Gastrocnemius medialis (tissue), 4 donors: ENCODE measurements around the gene DNTTIP2.

Experiments
- CTCF ChIP-seq, 5 experiments: fragments of 450-650 bp in 3 of 5; fragments of 200-600 bp in 2 of 5; sonication (generic) in 2 of 5; IDR thresholded peaks in 4 of 5; conservative IDR thresholded peaks in 1 of 5; 1 replicate in 4 of 5; 2 replicates in 1 of 5; pipeline ENCODE4 v1.5.1; 2016 to 2019; ENCODE audit warnings: antibody characterized with exemption in 5 of 5, mild to moderate bottlenecking in 3 of 5, moderate library complexity in 3 of 5
- POLR2A ChIP-seq, 2 donors: fragments of 450-650 bp; IDR thresholded peaks; one replicate each; pipeline ENCODE4 v1.6.1; 2017; ENCODE audit warnings: antibody characterized with exemption in 2 of 2, mild to moderate bottlenecking in 2 of 2, moderate library complexity in 2 of 2

DNA sequence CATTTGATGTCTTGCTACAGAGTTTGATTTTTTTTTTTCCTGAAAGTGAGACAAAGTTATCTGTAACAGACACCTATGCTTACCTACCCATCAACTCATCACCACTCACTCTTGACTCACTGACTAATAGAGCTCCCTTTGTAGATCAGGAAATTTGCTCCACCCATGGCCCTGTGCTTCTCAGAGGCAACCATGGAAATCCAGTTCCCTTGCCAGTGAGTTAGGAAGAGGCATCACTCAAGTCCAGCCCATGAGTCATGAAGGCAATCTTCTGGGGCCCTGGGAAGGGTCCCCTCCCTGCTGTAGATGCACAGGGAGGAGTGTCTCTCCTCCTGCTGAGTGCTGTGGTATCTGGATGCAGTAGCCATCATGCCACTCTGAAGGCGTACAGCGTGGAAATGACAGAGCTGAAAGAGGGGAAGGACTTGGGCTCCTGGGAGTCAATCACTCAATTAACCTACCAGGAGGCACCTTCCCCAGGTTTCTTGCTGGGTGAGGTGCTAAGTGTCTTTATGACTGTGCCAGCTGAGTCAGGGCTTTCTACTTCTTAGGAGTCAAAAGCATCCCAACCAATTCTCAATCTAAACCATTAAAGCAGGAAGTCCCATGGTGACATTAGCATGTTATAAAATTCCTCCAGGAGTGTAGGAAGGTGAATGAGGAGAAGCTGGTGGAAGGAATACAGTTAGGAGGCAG, 56.1 kb downstream of the DNTTIP2 start:
- TF ChIP-seq CTCF (IDR thresholded peaks at IDR 0.05 in 4 of 5, conservative IDR thresholded peaks at IDR 0.05 in 1 of 5), result no peak
- TF ChIP-seq POLR2A (IDR thresholded peaks at IDR 0.05), result no peak
